CD1c-positive myeloid dendritic cell (primary cell): ENCODE measurements around the gene MAZ.

Experiments
- DNase-seq: peaks from one replicate; pipeline ENCODE4 v3.0.0-alpha.2; 2016; ENCODE audit errors: extremely low spot score

Gene MAZ

DNA sequence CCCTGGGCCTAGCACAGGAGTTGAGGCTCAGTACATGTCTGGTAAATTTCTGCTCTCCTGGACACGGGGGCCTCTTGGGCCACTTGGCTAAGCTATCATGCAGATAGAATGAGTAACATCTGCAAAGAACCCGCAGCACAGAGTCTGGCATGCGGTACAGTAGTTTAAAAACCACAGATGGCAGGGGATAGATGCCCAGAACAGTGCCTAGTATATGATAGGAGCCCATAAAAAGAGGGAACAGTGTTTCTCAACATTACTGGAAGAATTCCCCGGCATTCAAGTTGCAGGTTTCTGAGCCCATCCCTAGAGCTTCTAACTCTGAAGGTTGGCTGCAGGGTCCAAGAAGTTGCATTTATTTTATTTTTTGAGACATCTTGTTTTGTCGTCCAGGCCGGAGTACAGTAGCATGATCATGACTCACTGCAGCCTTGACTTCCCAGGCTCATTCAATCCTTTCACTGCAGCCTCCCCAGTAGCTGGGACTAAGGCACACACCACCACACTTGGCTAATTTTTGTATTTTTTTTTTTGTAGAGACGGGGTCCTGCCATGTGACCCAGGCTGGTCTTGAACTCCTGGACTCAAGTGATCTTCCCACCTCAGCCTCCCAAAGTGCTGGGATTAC lies 50.9 kb downstream of the MAZ start:
- no peak for DNase-seq

DNA sequence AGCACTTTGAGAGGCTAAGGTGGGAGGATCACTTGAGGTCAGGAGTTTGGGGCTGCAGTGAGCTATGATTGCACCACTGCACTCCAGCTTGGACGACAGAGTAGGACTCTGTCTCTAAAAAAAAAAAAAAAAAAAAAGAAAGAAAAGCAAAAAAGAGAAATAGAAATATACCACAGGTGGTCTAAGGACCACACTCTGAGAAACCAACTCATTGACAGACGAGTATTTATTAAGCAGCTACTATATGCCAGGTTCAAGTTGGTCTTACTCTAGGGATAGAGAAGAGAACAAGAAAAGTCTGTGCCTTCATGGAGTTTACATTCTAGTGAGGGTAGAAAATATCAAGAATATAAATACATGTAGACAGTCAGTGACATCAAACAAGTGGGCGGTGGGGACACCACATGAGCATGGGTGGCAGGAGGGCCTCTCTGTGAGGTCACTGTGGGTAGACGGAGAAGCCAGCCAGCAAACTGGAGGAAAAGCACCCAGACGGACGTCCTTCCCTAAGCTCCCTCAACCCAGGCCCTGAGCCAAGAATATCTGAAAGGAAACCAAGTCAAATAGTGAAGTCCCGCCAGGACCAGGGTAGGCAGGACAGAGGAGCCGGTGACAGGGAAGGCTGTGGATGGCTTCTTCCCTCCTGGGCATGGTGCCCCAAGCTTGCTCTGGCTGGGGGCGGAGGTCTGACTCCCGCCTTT lies 52.0 kb downstream of the MAZ start:
- peak; percentile 33 for DNase-seq

DNA sequence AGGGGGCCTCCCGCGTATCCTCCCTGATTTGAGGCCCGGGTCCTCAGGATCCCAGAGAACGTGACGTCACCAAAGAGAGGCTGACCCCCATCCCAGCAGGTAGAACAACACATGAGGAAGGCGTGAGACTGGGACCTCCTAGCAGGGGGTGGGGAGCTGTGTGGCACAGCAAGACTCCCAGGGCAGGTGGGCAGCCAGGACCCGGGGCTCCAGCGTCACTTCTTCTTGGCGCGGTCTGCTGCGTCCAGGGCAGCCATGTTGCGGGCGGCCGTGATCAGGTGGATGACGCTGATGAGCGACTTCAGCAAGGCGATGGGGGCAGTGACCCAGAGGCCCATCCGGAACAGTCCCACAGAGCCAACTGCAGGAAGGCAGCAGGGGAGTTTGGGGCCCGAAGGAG lies 52.6 kb downstream of the MAZ start:
- DNase-seq, result no peak

DNA sequence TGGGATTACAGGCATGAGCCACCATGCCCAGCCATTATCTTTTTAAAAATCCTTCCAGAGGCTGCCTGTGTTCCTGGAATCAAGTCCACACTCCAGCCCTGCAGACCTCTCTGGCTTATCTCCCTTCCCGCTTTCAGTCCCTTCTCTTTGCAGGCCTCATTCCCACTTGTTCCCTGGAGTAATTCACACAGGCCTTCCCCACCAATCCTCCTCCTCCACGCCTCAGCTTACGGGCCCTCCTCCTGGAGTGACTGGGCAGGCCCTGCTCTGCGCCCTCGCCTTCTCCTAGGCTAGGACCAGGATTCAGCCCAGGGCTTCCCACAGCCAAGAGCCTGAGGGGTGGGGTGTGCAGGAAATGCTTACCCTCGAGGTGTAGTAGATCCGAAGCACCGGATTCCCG lies 53.9 kb downstream of the MAZ start:
- no peak for DNase-seq
